ENCODE results near the gene CRLF1. TPM values are rescaled to one million over a fixed set of nuclear protein-coding genes. Genes with fewer than 3 reads are reported as not detected.

CRLF1 gene
- total RNA-seq = 10 to 100 TPM; 14.9 to 61.6 (median 35.3) TPM

GRCh38 chr19:18606281-18607225, at the start of gene CRLF1:
CRLF1 (minus strand) TSS chr19:18606799; CDS start chr19:18606656, 143 bp downstream.
- intact Hi-C loops (cut with DNase I; ENCODE audit: low total_unique reads) (no loop called here), in situ Hi-C loops (cut with MboI; ENCODE audit: low sequenced_read_pairs in 4 of 4) (no loop called here)
- Histone ChIP-seq H3K9me3 (no peaks in the 10 kb centered on the region), H3K27me3 (peaks cover 65 to 68% (median 65%) of the 10 kb centered on the region in 3 donors), H3K4me3 (peak within 1 kb of the TSS; percentile 28 to 49 (median 42)), H3K27ac (peak within 1 kb of the TSS in 3 of 4 donors; percentile 11 to 30 (median 18)), H3K4me1 (peaks cover 5 to 23% of the 10 kb centered on the region in 2 donors), H3K36me3 (no peaks in the 10 kb centered on the region)
- peak; percentile 27 to 45 for ATAC-seq
- TF ChIP-seq POLR2A (IDR thresholded peaks at IDR 0.05) (no peak), CTCF (IDR thresholded peaks at IDR 0.05 in 4 of 5, conservative IDR thresholded peaks at IDR 0.05 in 1 of 5) (no peak)
- DNase-seq = peak in 1 of 2 donors; percentile 43

GRCh38 chr19:18655173-18655844, 48.7 kb upstream of the CRLF1 start:
- TF ChIP-seq CTCF (IDR thresholded peaks at IDR 0.05 in 4 of 5, conservative IDR thresholded peaks at IDR 0.05 in 1 of 5) (no peak), POLR2A (IDR thresholded peaks at IDR 0.05) (no peak)
- H3K27ac ChIP-seq = no peak overlapping the region
- in situ Hi-C loops (cut with MboI; ENCODE audit: low sequenced_read_pairs in 4 of 4) (no loop called here), intact Hi-C loops (cut with DNase I; ENCODE audit: low total_unique reads) (no loop called here)
- H3K4me1 ChIP-seq = peaks cover 48 to 53% of the 10 kb centered on the region in 2 donors
- H3K36me3 ChIP-seq = no peaks in the 10 kb centered on the region
- no peak overlapping the region for H3K4me3 ChIP-seq
- DNase-seq (no peak), ATAC-seq (no peak)
- H3K27me3 ChIP-seq = no peaks in the 10 kb centered on the region
- H3K9me3 ChIP-seq = no peaks in the 10 kb centered on the region

GRCh38 chr19:18654469-18654868, 47.9 kb upstream of the CRLF1 start:
- intact Hi-C loops (cut with DNase I; ENCODE audit: low total_unique reads) = no loop called here
- Histone ChIP-seq H3K4me3 (no peak overlapping the region), H3K4me1 (peaks cover 47 to 55% of the 10 kb centered on the region in 2 donors), H3K9me3 (no peaks in the 10 kb centered on the region), H3K36me3 (no peaks in the 10 kb centered on the region), H3K27me3 (no peaks in the 10 kb centered on the region), H3K27ac (no peak overlapping the region)
- DNase-seq (no peak), ATAC-seq (no peak)
- in situ Hi-C loops (cut with MboI; ENCODE audit: low sequenced_read_pairs in 4 of 4) = no loop called here
- TF ChIP-seq POLR2A (IDR thresholded peaks at IDR 0.05) (no peak), CTCF (IDR thresholded peaks at IDR 0.05 in 4 of 5, conservative IDR thresholded peaks at IDR 0.05 in 1 of 5) (no peak)

- intact Hi-C loops (cut with DNase I; ENCODE audit: low total_unique reads) = no loop called here
- DNase-seq (no peak), ATAC-seq (no peak)
- H3K27ac ChIP-seq = no peak overlapping the region
- no peaks in the 10 kb centered on the region for H3K36me3 ChIP-seq
- in situ Hi-C loops (cut with MboI; ENCODE audit: low sequenced_read_pairs in 4 of 4) = no loop called here
- no peaks in the 10 kb centered on the region for H3K9me3 ChIP-seq
- peaks cover 47 to 56% of the 10 kb centered on the region in 2 donors for H3K4me1 ChIP-seq
- TF ChIP-seq POLR2A (IDR thresholded peaks at IDR 0.05) (no peak), CTCF (IDR thresholded peaks at IDR 0.05 in 4 of 5, conservative IDR thresholded peaks at IDR 0.05 in 1 of 5) (no peak)
- no peaks in the 10 kb centered on the region for H3K27me3 ChIP-seq
- H3K4me3 ChIP-seq = no peak overlapping the region
Observed at GRCh38 chr19:18653853-18654252, 47.3 kb upstream of the CRLF1 start.

Measured in gastrocnemius medialis (tissue), 4 donors.